Cardiac fibroblast (primary cell): ENCODE data around the gene G0S2.

ENCODE experiments used
- DNase-seq, 2 donors: peaks; one replicate each; pipeline versions ENCODE4 v3.0.0 to v3.0.0-alpha.2; 2010; ENCODE audit warnings: low read depth in 2 of 2
- H3K4me3 ChIP-seq, 2 donors: replicated peaks in 1 of 2; 1 replicate in 1 of 2; 2 replicates in 1 of 2; pipeline ENCODE4 v1.5.1; 2011; ENCODE audit warnings: low read depth in 2 of 2, low read length in 2 of 2, mild to moderate bottlenecking in 2 of 2, moderate library complexity in 1 of 2
- TF ChIP-seq, protein P1 (sequence below): IDR thresholded peaks from one replicate; pipeline ENCODE4 v1.5.1; 2011; ENCODE audit warnings: low read depth, mild to moderate bottlenecking, low read length, inconsistent platforms

G0S2 gene

DNA sequence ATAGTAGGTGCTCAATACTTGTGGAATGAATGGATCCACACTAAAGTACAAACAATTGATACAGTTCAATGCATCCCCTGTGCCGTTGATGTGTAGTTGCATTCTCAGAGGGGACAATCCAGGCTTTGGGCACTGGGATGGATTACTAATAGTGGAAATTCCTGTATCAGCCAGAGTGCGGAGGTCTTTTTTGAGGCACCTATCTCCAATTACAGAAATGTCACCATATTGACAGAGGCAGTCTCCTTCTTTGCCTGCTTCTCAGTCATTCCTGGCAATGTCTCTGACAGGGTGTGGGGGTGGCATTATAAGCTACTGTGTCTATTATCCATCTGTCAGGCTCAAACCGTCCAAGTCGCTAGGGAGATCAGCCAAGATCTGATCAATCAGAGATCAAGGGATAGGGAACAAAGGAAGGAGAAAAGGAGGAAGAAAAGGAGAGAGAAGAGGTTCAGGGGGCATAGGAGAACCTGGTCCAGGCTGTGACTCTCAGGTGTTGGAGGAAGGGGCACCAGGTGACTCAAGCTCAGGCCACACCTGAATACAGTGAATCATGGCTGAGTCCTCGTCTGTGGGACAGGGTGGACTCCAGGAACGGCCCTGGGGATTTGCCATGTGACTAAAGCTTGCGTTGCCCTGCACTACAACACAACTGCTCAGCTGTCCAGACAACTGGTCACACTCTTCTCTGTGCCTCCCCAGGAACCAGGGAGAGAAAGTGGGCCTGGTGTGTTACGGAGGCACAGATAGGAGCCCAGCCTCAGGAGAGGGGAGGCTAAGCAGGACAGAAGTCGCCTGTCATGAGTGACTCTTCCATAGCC, 19.6 kb upstream of the G0S2 start:
- TF ChIP-seq, protein P1, sequence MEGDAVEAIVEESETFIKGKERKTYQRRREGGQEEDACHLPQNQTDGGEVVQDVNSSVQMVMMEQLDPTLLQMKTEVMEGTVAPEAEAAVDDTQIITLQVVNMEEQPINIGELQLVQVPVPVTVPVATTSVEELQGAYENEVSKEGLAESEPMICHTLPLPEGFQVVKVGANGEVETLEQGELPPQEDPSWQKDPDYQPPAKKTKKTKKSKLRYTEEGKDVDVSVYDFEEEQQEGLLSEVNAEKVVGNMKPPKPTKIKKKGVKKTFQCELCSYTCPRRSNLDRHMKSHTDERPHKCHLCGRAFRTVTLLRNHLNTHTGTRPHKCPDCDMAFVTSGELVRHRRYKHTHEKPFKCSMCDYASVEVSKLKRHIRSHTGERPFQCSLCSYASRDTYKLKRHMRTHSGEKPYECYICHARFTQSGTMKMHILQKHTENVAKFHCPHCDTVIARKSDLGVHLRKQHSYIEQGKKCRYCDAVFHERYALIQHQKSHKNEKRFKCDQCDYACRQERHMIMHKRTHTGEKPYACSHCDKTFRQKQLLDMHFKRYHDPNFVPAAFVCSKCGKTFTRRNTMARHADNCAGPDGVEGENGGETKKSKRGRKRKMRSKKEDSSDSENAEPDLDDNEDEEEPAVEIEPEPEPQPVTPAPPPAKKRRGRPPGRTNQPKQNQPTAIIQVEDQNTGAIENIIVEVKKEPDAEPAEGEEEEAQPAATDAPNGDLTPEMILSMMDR: no peak
- no peak overlapping the region for H3K4me3 ChIP-seq
- peak in 1 of 2 donors; percentile 38 for DNase-seq

DNA sequence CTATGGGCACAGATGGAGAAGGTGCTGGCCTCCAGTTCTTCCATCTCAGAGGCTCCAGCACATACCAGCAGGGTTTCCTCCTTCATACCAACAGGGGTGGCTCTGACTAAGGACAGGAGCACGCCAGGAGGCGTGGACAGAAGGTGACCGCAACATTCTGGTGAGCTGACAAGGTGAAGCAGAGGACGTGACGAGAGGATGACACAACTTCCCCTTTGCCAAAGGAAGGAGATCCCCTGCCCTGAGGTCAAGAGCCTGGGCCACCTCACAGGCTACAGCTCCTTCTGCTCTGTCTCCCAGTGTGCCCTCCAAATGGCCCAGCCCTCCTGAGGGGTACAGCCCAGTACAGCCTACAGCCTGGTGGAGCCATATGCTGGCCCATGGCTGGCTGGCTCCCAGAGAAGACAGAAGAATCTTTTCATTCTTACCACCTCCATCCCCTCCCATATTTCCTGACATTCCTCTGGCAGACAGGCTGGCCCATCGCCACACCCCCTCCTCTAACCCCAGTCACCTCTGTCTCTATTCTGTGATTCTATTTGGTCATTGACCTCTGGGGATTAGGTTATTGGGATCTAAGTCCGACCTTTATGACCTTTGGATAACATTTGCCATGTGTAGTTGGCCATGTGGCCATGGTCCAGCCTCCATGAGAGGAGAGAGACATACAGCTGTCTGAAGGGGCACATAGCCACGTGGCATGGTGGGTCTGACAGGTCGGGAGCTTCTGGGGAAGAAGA, 17.9 kb upstream of the G0S2 start:
- DNase-seq: peak in 1 of 2 donors; percentile 56
- no peak overlapping the region for H3K4me3 ChIP-seq
- TF ChIP-seq, protein P1: no peak

DNA sequence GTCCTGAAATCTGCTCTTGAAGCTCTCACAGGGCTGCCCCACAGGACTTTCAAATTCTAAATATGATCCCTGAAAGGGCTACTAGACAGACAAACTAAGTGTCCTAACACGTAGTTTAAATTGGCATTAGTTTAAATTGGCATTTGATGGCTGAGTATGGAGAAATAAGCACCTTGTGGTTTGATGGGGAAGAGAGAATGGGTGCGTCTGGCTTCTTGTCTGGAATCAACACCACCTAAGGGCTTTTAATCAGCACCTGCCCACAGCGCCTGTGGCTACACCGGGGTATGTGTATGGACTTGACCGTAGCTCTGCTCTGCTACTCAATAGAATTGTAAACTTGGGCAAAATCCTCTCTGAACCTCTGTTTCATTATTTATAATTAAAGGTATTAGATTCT, 17.3 kb upstream of the G0S2 start:
- TF ChIP-seq, protein P1: no peak
- no peak for DNase-seq
- H3K4me3 ChIP-seq: no peak overlapping the region

DNA sequence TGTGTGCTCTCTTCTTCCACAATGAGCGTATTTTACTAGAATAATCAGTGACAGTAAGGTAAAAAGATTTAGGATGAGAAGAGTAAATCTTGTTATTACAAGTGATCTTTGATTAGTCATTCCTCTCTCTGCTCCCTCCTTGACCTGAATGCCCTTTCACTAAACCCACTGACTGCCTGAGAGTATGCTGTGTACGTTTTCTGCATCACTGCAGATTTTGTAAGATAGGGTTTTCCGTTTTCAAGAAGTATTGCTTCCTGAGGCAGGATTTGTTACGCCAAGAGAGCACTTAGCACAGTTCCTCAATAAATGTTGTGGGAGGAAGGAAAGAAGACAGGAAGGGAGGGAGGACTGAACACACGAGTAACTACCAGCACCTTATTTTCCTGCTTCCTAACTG, 15.3 kb upstream of the G0S2 start:
- TF ChIP-seq, protein P1: no peak
- peak in 1 of 2 donors; percentile 49 for DNase-seq
- no peak overlapping the region for H3K4me3 ChIP-seq

DNA sequence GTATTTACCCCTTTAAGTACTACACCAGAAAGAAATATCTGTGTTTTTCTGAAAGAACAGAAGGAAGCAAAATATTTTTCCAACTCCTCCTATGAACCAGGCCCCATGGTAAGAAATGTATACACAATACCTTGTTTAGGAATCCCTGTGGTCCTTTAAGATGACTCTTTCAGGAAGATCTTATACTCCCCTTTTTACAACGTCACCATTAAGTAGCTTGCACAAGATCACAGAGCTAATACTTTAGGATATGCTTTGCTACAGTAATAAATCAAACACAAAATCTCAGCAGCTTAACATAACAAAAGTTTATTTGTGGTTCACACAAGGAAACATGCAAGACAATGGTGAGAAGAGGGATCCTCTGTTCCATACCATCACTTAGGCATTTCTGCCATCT, 14.1 kb upstream of the G0S2 start:
- TF ChIP-seq, protein P1: no peak
- H3K4me3 ChIP-seq: no peak overlapping the region
- DNase-seq: no peak

DNA sequence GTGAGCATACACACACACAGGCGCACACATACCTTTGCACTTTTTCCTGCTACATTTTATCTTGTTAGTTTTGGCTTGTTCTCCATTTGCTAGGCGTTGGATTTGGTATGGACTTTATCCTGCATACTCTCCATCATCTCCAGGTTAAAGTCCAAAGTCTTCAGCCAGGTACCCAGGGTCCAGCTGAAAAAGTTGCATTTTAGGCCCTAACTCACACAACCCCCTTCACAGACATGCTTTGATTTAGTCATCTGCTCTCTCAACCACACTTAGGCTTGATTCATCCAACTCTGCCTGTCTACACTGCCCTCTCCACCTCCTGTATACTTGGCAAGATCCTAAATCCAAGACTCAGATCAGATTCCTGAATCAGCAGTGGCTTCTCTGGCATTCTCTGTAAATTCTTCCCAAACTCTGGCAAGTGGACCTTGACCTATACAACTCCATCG, 12.3 kb upstream of the G0S2 start:
- no peak for DNase-seq
- TF ChIP-seq, protein P1: no peak
- H3K4me3 ChIP-seq: no peak overlapping the region
